C4-2B (cell line): ENCODE results near the gene DDA1.

ENCODE experiments used
- H3K27ac ChIP-seq: fragments of 450-650 bp; 2 replicates; pipeline ENCODE4 v1.5.1; 2017
- ZFX ChIP-seq: fragments of 450-650 bp; IDR thresholded peaks from 2 replicates; pipeline ENCODE4 v1.6.1; 2017
- TF ChIP-seq, protein P1 (sequence below): fragments of 450-650 bp; conservative IDR thresholded peaks from 2 replicates; pipeline ENCODE4 v1.5.1; 2017; ENCODE audit warnings: mild to moderate bottlenecking

DDA1 gene

DNA sequence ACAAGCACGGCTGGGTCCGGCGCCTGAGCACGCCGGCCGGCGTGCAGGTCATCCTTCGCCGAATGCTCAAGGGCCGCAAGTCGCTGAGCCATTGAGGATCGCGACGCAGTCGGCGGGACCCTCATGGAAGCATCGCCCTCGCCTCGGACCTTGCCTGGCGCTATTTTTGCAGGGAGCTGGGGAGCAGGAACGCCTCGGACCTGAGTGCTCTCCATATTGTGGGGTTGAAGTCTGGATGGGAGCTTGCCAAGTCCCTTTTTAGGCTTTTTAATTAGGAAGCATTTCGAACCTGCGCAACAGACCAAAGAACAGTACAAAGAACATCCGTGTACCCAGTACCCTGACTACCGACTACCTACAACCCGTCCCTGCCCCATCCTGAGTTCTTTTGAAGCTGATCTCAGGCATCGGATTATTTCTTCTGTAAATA is 3.1 kb upstream of the DDA1 start:
- peak; percentile 57; the same call in 1 of the 2 replicates for TF ChIP-seq ZFX
- TF ChIP-seq, protein P1, sequence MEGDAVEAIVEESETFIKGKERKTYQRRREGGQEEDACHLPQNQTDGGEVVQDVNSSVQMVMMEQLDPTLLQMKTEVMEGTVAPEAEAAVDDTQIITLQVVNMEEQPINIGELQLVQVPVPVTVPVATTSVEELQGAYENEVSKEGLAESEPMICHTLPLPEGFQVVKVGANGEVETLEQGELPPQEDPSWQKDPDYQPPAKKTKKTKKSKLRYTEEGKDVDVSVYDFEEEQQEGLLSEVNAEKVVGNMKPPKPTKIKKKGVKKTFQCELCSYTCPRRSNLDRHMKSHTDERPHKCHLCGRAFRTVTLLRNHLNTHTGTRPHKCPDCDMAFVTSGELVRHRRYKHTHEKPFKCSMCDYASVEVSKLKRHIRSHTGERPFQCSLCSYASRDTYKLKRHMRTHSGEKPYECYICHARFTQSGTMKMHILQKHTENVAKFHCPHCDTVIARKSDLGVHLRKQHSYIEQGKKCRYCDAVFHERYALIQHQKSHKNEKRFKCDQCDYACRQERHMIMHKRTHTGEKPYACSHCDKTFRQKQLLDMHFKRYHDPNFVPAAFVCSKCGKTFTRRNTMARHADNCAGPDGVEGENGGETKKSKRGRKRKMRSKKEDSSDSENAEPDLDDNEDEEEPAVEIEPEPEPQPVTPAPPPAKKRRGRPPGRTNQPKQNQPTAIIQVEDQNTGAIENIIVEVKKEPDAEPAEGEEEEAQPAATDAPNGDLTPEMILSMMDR = no peak
- peak overlapping the region; percentile 92 for H3K27ac ChIP-seq

DNA sequence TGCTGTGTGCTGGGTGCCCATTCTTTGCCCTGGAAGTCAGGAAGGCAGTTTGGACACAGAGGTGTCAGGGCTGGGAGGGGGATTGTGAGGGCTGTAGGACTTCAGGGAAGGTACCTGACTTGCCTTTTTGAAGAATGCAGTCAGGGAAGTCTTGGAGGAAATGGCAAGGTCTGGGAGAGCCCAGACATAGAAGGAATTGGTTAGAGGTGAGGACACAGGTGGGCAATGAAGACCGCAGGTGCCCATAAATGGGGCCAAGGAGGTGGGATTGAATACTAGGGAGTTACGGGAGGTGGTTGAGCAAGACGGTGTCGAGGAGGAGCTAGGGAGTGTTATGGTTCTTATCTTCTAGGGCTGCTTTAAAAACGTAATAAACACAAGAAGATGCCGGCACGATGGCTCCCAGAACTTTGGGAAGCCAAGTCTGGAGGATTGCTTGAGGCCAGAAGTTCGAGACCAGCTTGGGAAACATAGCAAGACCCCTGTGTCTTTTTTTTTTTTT is 1.4 kb upstream of the DDA1 start:
- TF ChIP-seq, protein P1 = no peak
- no peak for TF ChIP-seq ZFX
- H3K27ac ChIP-seq = no peak overlapping the region

DNA sequence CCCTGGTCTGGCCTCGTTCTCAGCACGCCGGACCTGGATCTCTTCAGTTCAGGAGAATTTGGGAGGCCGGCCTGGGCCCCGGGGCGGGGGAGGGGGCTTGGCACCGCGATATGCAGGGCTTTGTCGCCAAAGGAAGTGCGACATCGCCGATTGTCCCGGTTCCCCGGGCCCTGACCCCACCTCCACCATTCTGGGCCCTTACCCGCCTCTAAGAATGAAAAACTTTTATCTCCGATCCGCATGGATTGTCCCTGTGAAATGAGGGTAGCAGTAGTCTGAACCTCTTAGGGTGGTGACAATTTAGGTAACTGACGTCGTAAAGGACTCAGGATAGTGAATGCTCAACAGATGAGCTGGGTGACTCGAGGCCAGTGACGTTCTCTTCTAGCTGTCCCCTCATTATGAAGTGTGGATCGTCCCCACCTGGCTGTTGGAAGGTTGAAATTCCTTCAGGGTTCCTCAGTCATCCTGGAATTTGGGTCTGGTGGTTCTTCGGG is 650 bp downstream of the DDA1 start:
- TF ChIP-seq, protein P1 = no peak
- TF ChIP-seq ZFX = no peak
- H3K27ac ChIP-seq = peak overlapping the region; percentile 91

DNA sequence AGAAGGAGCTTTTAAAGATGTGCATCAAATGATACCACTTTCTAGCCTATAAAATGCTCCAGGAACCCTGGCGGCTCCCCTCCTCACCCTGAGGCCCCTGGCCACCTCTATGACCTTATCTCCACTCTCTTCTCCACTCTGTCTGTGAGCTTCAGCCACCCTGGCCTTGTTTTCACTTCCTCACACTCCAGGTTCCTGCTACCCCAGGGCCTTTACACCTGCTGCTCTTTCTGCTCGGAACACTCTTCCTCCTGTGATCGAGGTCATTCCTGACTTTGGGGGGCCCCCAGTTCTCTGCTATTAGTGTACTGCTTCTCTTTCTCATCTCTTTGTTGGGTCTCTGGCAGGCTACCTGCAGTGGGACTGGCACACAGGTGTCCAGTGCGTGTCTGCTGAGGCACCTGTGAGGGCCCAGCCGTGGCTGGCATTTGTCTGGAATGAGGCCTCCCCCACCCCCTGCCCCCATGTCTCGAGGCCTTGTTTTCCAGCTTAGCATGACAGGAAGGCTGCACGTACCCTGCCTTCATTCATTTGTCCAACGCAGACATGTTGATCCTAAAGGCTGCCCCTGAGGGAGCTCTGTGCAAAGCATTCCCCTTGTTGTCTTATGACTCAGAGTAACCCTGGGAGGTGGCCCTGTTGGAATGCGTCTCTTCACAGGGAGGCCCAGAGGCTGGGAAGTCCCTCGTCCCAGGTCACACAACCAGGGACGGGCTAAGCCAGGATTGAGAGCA is 2.3 kb downstream of the DDA1 start:
- H3K27ac ChIP-seq = no peak overlapping the region
- TF ChIP-seq ZFX = no peak
- TF ChIP-seq, protein P1 = no peak

DNA sequence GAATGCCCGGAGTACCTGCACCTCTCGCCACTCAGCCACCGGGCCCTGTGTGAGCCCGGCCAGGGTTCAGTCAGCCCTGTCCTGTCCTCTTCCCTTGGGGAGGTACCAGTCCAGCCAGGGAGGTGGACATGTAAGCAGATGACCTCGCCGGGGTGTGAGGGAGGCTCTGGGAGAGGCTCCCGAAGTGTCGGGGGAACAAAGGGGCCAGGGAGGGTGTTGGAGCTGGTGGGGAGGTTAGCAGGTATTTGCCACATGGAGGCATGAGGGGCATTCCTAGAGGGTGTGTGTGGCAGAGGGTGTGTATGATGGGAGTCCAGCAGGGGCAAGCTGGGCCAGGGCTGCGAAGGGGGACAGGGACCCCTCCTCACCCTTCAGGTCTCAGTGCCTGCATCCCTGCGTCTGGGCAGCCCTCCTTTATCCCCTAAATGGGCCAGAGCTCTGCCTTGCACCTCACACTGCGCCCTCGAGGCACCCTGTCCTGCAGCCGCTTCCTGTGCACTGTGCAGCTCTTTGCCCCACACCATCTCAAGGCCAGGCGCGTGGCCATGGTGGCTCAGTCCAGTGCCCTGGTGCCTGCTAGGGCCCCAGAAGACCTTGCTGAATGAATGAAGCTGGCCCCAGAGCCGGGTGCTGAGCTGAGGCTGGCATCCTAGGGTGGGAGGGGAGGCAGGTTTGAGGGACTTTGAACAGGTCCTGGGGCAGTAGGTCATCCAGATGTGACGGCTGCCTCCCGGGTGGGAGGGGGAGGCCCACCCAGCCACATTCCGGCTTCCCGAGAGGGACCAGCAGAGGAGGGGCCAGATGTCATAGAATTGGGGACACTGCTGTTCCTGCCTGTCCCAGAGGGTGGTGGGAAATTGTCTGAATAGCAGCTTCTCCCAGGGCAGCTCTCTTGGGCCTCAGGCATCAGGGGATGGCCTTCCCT is 3.1 kb downstream of the DDA1 start:
- no peak overlapping the region for H3K27ac ChIP-seq
- no peak for TF ChIP-seq ZFX
- TF ChIP-seq, protein P1 = no peak

DNA sequence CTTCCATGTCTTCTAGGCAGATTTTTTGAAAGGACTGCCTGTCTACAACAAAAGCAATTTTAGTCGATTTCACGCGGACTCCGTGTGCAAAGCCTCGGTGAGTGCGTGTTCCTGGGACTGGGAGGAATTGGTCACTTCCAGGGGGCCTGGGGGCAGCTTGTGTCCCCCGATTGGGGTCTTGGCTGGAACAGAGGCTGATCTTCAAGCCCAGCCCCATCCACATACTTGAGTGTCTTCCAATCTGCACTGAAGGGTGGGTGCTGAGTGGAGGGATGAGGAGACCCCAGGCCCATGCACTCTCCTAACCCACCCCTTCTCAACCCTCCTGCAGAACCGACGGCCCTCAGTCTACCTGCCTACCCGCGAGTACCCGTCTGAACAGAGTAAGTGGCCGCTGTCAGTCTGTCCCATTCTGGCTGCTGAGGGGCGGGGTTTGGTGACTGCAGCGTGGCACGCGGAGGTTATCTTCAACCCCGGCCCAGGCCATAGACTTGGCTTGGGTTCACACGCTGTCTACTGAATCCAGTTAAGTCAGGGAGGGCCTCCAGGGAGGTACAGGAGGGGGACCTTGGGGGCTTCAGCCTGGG is 4.7 kb downstream of the DDA1 start:
- TF ChIP-seq, protein P1 = no peak
- no peak for TF ChIP-seq ZFX
- no peak overlapping the region for H3K27ac ChIP-seq
